WTC11 (cell line): ENCODE results near the gene NKX2-3. TPM values are rescaled to one million over a fixed set of nuclear protein-coding genes. Genes with fewer than 3 reads are reported as not detected.

Source experiments
- ATAC-seq: fragments of 200-7000 bp; cut with Tn5 transposase; 2 replicates; pipeline ENCODE4 v1.10.0; 2021; ENCODE audit warnings: mild to moderate bottlenecking, moderate library complexity
- CTCF ChIA-PET: fragments of 300-600 bp; sonication (Branson Sonifier 250); formaldehyde crosslinking; loops from one replicate; lab custom pipeline; 2021; ENCODE audit warnings: antibody characterized with exemption; lab: Charles Lee
- POLR2A ChIA-PET: fragments of 350-600 bp; sonication (Branson Sonifier 250); formaldehyde crosslinking; loops from one replicate; lab custom pipeline; 2021; ENCODE audit warnings: antibody characterized with exemption; lab: Charles Lee
- DNase-seq: peaks from one replicate; pipeline ENCODE4 v3.0.0; 2021; ENCODE audit warnings: low spot score
- H3K27ac Mint-ChIP-seq: 2 replicates; pipeline ENCODE4 v1.8.0; 2021; ENCODE audit warnings: mixed read lengths
- H3K27me3 Mint-ChIP-seq: 2 replicates; pipeline ENCODE4 v1.8.0; 2021; ENCODE audit warnings: low read depth, mild to moderate bottlenecking, moderate library complexity, mixed read lengths
- H3K36me3 Mint-ChIP-seq: 2 replicates; pipeline ENCODE4 v1.8.0; 2021; ENCODE audit warnings: mixed read lengths
- H3K4me1 Mint-ChIP-seq: 2 replicates; pipeline ENCODE4 v1.8.0; 2022; ENCODE audit warnings: mixed read lengths
- H3K4me3 Mint-ChIP-seq: 2 replicates; pipeline ENCODE4 v1.8.0; 2021; ENCODE audit warnings: mild to moderate bottlenecking, moderate library complexity, mixed read lengths
- H3K9me3 Mint-ChIP-seq: 2 replicates; pipeline ENCODE4 v1.8.0; 2021; ENCODE audit warnings: mixed read lengths
- ARID4B ChIP-seq: sonication (generic); formaldehyde crosslinking; IDR thresholded peaks from 2 replicates; pipeline ENCODE4 v1.8.0; 2023; ENCODE audit warnings: missing genetic modification reagents, mild to moderate bottlenecking, borderline replicate concordance
- ATF1 ChIP-seq: sonication (generic); formaldehyde crosslinking; IDR thresholded peaks from 2 replicates; pipeline ENCODE4 v1.8.1; 2023; ENCODE audit warnings: mild to moderate bottlenecking, moderate library complexity, missing genetic modification reagents
- GTF2I ChIP-seq: fragments of 250-450 bp; sonication (Bioruptor Pico); conservative IDR thresholded peaks from 2 replicates; pipeline ENCODE4 v1.4.0; 2021; ENCODE audit warnings: mild to moderate bottlenecking
- IRF2 ChIP-seq: sonication (generic); formaldehyde crosslinking; IDR thresholded peaks from 2 replicates; pipeline ENCODE4 v1.8.0; 2022; ENCODE audit warnings: low read depth, missing genetic modification reagents, borderline replicate concordance
- MXD4 ChIP-seq: fragments of 250-450 bp; sonication (Bioruptor Pico); IDR thresholded peaks from 2 replicates; pipeline ENCODE4 v1.8.0; 2021; ENCODE audit warnings: mild to moderate bottlenecking, moderate library complexity, borderline replicate concordance
- NFATC4 ChIP-seq: fragments of 250-450 bp; sonication (Bioruptor Pico); IDR thresholded peaks from 2 replicates; pipeline ENCODE4 v1.9.0; 2021; ENCODE audit warnings: mild to moderate bottlenecking
- SP1 ChIP-seq: sonication (generic); formaldehyde crosslinking; conservative IDR thresholded peaks from 2 replicates; pipeline ENCODE4 v1.8.1; 2022; ENCODE audit warnings: missing genetic modification reagents
- TEAD4 ChIP-seq: sonication (generic); formaldehyde crosslinking; IDR thresholded peaks from 2 replicates; pipeline ENCODE4 v1.8.0; 2022; ENCODE audit warnings: mild to moderate bottlenecking, missing genetic modification reagents
- ZNF121 ChIP-seq: sonication (generic); formaldehyde crosslinking; IDR thresholded peaks from 2 replicates; pipeline ENCODE4 v1.8.0; 2023; ENCODE audit warnings: missing genetic modification reagents
- ZNF219 ChIP-seq: sonication (generic); formaldehyde crosslinking; IDR thresholded peaks from 2 replicates; pipeline ENCODE4 v1.8.0; 2023; ENCODE audit warnings: missing genetic modification reagents, mild to moderate bottlenecking, borderline replicate concordance
- total RNA-seq: library from RNA; stranded (reverse); gene quantifications from 3 replicates; pipeline ENCODE4 v1.2.3, GENCODE V29; 2021
- TF ChIP-seq, protein P1 (sequence below): fragments of 250-450 bp; sonication (Bioruptor Pico); IDR thresholded peaks from 2 replicates; pipeline ENCODE4 v1.8.0; 2021; ENCODE audit warnings: mild to moderate bottlenecking
- TF ChIP-seq, protein P2 (sequence below): sonication (generic); formaldehyde crosslinking; IDR thresholded peaks from 2 replicates; pipeline ENCODE4 v1.8.0; 2022; ENCODE audit warnings: missing genetic modification reagents
- TF ChIP-seq, protein P3 (sequence below): sonication (generic); formaldehyde crosslinking; IDR thresholded peaks from 2 replicates; pipeline ENCODE4 v1.8.0; 2022; ENCODE audit warnings: mild to moderate bottlenecking, missing genetic modification reagents

The NKX2-3 gene
- total RNA-seq, 1 experiment from 2014 or later, result not detected

DNA sequence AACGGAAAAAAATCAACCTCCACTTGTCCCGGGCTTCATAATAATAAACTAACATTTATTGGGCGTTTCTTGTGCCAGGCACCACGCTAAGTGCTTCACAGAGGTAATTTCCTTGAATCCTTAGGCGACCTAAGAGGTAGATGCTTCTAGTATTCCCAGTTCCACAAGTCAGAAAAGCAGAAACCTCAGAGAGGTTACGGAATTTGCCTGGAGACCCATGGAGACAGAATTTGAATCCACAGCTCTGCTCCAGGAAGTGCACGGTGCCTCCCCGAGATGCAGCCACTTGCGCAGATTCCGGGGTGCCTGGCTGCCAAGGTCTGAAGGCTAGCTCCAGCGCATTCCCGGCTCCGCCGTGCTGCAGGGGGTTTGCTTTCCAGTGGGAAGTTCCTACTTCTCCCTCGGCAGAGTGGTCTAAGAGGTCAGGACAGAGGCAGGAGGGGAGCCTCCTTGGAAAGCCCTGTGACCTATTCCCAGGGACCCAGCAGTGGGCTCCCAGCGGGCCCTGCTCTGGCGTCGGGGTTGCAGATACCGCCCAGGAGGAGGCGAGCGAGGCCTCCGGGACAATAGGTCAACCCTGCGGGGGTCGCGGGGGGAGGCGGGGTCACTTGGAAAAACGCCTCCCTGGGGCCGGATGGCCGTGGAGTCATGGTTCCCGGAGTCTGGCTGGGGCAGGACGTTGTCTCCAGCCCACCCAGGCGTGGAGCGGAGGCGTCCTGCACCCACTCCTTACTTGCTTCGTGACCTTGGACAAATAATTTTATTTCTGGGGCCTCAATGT is 10.1 kb upstream of the NKX2-3 start (continued):
- TF ChIP-seq ARID4B (no peak), NFATC4 (CRISPR knock-in tag) (no peak), MXD4 (CRISPR knock-in tag) (no peak), ZNF219 (CRISPR knock-in tag) (no peak), TEAD4 (CRISPR knock-in tag) (no peak)

DNA sequence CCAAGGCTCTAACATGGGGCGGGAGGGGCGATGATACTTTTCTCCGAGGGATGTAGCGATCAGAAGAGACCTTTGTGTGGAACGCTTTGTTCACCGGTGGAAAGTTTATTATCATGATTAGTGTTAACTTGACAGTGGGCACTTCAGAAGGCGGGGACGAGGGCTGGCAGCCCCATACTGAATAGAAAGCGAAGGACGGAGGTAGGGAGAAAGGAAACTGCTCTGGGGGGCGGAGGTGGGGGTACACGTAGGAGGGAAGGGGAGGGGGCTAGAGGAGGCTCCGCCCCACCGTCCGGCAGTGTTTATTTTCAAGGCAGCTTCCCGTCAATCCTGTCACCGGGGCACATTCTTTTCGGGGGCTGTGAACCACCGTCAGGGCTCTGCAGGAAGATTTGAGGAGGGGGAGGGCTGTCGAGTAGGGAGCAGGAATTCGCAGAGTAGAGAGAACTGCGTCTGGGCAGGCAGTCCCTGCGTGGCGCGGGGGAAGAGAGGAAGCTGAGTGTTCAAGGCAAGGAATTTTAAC is 9.4 kb upstream of the NKX2-3 start:
- Mint-ChIP-seq H3K4me1 (peaks cover 74% of the 10 kb centered on the region), H3K27me3 (peaks cover 99% of the 10 kb centered on the region), H3K27ac (no peak overlapping the region), H3K4me3 (peak overlapping the region; percentile 77), H3K9me3 (no peaks in the 10 kb centered on the region), H3K36me3 (peaks cover 3% of the 10 kb centered on the region; the same call in 1 of the 2 replicates)
- CTCF ChIA-PET, result interaction anchor here (0.6 to 4.7 kb wide), 5 partner anchors 12 to 1374 kb away, joined by 3 to 29 read pairs (median 5); no protein-coding TSS in a partner anchor
- POLR2A ChIA-PET, result no interaction called here
- DNase-seq (peak; percentile 75), ATAC-seq (peak; percentile 19)
- TF ChIP-seq SP1, result 0 out of 2 replicates have a peak, but pooled peaks have one; percentile 1
- TF ChIP-seq, protein P1, sequence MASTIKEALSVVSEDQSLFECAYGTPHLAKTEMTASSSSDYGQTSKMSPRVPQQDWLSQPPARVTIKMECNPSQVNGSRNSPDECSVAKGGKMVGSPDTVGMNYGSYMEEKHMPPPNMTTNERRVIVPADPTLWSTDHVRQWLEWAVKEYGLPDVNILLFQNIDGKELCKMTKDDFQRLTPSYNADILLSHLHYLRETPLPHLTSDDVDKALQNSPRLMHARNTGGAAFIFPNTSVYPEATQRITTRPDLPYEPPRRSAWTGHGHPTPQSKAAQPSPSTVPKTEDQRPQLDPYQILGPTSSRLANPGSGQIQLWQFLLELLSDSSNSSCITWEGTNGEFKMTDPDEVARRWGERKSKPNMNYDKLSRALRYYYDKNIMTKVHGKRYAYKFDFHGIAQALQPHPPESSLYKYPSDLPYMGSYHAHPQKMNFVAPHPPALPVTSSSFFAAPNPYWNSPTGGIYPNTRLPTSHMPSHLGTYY (CRISPR knock-in tag), result no peak

DNA sequence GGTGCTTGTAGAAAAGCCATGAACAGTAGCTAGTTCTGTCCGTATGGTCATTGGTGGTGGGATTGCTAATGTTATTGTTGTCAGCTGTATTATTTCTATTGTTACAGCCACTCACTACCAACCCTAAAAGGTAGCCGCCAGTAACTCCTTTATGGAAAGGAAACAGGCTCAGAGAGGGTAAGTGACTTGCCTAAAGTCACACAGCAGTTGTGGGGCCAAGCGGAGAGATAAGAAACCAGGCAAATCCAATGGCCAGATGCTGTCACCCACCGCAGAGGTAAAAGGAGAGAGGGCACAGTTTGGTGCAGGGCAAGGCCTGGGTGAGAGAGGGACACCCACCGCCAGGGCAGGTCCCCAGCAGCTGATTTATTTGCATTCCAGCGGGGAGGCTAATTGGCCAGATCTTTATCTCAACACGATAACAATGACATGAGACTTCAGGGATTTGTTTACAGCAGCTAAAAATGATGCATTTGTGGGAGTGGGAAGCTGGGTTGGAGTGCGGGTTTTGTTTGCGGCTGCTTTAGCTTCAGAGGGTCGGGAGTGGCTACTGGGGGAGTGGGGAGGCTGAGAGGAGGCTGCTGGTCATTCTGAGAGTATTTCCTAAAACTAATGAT is 8.6 kb upstream of the NKX2-3 start:
- POLR2A ChIA-PET, result no interaction called here
- TF ChIP-seq, protein P2, sequence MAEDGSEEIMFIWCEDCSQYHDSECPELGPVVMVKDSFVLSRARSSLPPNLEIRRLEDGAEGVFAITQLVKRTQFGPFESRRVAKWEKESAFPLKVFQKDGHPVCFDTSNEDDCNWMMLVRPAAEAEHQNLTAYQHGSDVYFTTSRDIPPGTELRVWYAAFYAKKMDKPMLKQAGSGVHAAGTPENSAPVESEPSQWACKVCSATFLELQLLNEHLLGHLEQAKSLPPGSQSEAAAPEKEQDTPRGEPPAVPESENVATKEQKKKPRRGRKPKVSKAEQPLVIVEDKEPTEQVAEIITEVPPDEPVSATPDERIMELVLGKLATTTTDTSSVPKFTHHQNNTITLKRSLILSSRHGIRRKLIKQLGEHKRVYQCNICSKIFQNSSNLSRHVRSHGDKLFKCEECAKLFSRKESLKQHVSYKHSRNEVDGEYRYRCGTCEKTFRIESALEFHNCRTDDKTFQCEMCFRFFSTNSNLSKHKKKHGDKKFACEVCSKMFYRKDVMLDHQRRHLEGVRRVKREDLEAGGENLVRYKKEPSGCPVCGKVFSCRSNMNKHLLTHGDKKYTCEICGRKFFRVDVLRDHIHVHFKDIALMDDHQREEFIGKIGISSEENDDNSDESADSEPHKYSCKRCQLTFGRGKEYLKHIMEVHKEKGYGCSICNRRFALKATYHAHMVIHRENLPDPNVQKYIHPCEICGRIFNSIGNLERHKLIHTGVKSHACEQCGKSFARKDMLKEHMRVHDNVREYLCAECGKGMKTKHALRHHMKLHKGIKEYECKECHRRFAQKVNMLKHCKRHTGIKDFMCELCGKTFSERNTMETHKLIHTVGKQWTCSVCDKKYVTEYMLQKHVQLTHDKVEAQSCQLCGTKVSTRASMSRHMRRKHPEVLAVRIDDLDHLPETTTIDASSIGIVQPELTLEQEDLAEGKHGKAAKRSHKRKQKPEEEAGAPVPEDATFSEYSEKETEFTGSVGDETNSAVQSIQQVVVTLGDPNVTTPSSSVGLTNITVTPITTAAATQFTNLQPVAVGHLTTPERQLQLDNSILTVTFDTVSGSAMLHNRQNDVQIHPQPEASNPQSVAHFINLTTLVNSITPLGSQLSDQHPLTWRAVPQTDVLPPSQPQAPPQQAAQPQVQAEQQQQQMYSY, result no peak
- TF ChIP-seq GTF2I (CRISPR knock-in tag) (peak; percentile 78; the same call in 1 of the 2 replicates), ZNF121 (CRISPR knock-in tag) (no peak), ATF1 (CRISPR knock-in tag) (no peak), IRF2 (CRISPR knock-in tag) (no peak)
- TF ChIP-seq, protein P3, sequence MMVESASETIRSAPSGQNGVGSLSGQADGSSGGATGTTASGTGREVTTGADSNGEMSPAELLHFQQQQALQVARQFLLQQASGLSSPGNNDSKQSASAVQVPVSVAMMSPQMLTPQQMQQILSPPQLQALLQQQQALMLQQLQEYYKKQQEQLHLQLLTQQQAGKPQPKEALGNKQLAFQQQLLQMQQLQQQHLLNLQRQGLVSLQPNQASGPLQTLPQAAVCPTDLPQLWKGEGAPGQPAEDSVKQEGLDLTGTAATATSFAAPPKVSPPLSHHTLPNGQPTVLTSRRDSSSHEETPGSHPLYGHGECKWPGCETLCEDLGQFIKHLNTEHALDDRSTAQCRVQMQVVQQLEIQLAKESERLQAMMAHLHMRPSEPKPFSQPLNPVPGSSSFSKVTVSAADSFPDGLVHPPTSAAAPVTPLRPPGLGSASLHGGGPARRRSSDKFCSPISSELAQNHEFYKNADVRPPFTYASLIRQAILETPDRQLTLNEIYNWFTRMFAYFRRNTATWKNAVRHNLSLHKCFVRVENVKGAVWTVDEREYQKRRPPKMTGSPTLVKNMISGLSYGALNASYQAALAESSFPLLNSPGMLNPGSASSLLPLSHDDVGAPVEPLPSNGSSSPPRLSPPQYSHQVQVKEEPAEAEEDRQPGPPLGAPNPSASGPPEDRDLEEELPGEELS (CRISPR knock-in tag), result no peak
- no peak overlapping the region for H3K27ac Mint-ChIP-seq
- CTCF ChIA-PET, result interaction anchor here (0.7 to 4.7 kb wide), 5 partner anchors 12 to 88 kb away, joined by 3 to 29 read pairs (median 5); no protein-coding TSS in a partner anchor
- H3K4me3 Mint-ChIP-seq, result peak overlapping the region; percentile 31
- H3K4me1 Mint-ChIP-seq, result peaks cover 77% of the 10 kb centered on the region
- ATAC-seq (no peak), DNase-seq (no peak)
- peaks cover 100% of the 10 kb centered on the region for H3K27me3 Mint-ChIP-seq
- H3K36me3 Mint-ChIP-seq, result peaks cover 3% of the 10 kb centered on the region; the same call in 1 of the 2 replicates
- H3K9me3 Mint-ChIP-seq, result no peaks in the 10 kb centered on the region
